ENCODE results near the gene AGAP1. TPM values are rescaled to one million over a fixed set of nuclear protein-coding genes. Genes with fewer than 3 reads are reported as not detected.

Gene AGAP1
- total RNA-seq, 1 donor: 12.3 TPM

DNA sequence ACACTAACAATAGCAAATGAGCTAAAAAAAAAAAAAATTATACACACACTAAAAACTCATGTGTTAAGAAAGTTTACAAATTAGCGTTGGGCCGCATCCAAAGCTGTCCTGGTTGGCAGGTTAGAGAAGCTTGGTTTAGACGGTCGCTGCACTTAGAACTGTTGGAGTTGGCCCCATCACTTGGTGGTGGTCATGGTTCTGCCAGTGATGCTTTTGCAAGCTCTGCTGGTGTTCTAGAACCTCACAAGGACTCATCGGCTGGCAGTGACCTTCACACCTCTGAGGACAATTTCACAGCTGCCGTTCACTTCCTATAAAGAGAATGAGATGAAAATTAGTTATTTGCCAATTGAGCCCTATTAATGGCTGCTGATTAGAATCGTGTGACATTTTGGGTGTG lies 229.0 kb downstream of the AGAP1 start:
- DNase-seq (ENCODE audit: low read depth): no peak
- H3K4me3 ChIP-seq (ENCODE audit: low read depth, low read length): no peak overlapping the region
- TF ChIP-seq, protein P1, sequence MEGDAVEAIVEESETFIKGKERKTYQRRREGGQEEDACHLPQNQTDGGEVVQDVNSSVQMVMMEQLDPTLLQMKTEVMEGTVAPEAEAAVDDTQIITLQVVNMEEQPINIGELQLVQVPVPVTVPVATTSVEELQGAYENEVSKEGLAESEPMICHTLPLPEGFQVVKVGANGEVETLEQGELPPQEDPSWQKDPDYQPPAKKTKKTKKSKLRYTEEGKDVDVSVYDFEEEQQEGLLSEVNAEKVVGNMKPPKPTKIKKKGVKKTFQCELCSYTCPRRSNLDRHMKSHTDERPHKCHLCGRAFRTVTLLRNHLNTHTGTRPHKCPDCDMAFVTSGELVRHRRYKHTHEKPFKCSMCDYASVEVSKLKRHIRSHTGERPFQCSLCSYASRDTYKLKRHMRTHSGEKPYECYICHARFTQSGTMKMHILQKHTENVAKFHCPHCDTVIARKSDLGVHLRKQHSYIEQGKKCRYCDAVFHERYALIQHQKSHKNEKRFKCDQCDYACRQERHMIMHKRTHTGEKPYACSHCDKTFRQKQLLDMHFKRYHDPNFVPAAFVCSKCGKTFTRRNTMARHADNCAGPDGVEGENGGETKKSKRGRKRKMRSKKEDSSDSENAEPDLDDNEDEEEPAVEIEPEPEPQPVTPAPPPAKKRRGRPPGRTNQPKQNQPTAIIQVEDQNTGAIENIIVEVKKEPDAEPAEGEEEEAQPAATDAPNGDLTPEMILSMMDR (IDR thresholded peaks at IDR 0.05; ENCODE audit: insufficient read depth, low read length): no peak

DNA sequence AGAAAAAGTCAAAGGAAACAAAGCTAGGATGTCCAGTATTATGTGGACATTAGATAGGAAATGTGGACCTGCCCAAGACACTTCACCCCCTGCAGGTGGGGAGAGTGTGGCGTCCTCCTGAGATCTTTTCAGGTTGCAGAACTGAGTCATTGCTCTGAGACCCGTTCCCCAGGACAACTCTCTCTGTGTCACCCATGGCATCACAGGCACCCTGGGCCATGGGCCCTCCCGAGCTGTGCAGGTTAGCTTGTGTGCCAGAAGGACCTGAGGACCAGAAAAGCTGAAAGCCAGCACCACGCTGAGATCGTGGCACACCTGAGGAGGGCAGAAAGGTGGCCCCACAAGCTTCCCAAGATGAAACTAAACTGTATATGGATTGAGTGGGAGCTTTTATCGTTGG lies 229.5 kb downstream of the AGAP1 start:
- TF ChIP-seq, protein P1 (IDR thresholded peaks at IDR 0.05; ENCODE audit: insufficient read depth, low read length): no peak
- H3K4me3 ChIP-seq (ENCODE audit: low read depth, low read length): no peak overlapping the region
- DNase-seq (ENCODE audit: low read depth): no peak

DNA sequence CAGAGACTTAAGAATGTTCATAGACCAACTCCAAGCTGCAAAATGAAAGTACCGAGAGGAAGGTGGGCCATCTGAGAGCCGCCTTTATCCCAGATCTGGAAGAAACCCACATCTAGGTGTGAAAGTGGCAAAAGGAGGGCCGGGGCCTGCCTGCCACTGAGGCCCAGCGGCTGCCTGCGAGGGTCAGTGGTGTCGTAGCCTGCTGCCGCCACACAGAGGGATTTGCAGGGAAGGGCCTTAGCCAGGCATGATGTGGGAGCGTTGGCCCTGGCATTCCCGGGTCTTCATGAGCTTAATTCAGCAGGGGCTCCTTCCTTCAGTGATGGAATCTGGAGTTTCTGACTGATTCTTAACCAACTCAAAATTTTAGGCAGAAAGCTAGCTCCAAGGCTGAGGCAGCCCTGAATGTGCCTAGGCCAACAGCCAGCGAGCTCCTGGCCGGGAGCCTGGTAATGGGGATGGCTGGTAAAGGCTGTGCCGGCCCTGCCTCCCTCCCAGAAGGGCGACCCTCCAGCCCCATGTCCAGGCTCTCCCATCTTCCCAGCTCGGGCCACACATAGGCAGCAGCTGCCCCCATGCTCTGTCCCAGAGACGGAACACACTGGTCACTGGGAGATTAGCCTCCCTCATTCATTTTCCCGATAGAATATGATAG lies 230.1 kb downstream of the AGAP1 start:
- DNase-seq (ENCODE audit: low read depth): no peak
- no peak overlapping the region for H3K4me3 ChIP-seq (ENCODE audit: low read depth, low read length)
- TF ChIP-seq, protein P1 (IDR thresholded peaks at IDR 0.05; ENCODE audit: insufficient read depth, low read length): no peak

DNA sequence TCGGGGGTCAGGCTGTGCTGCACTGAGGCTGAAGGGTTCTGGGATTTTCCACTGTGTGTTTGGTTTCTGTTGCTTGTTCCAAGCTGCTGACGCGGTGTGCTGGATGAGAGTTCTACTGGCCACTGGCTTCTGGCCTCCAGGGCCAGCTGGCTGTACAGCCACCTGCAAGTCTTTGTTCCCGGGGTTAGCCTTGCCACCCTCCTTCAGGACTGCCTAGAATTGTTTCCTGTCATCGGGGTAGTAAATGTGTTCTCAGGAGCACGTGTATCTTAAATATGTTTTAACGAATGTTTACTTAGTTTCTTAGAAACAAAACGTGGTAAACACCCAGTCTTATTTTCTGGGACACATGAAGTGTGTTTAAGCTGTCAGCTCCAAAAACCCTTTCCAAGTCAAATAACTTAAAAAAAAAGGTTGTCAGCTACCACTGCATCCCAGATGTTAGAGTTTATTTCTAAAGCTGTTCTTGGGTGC lies 231.2 kb downstream of the AGAP1 start:
- no peak overlapping the region for H3K4me3 ChIP-seq (ENCODE audit: low read depth, low read length)
- peak; percentile 39 for DNase-seq (ENCODE audit: low read depth)
- TF ChIP-seq, protein P1 (IDR thresholded peaks at IDR 0.05; ENCODE audit: insufficient read depth, low read length): no peak

DNA sequence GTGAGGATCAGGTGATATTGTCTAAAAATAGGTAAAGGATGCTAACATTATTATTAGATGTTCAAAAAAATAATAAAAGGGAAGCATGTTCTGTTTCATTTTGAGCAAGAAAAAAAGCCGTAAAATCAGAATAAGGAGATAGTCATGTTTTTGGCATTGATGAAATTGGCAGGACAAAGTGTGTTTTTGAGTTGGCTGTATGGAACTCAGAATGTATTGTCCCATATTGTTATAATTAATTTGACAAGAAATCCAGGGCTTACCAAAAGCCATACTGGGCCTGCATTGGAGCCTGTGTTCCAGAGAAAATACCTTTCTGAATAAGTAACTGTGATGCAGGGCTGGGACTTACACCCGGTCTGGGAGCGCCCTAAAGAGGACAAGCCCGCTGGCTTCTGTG lies 232.0 kb downstream of the AGAP1 start:
- no peak overlapping the region for H3K4me3 ChIP-seq (ENCODE audit: low read depth, low read length)
- TF ChIP-seq, protein P1 (IDR thresholded peaks at IDR 0.05; ENCODE audit: insufficient read depth, low read length): no peak
- no peak for DNase-seq (ENCODE audit: low read depth)

DNA sequence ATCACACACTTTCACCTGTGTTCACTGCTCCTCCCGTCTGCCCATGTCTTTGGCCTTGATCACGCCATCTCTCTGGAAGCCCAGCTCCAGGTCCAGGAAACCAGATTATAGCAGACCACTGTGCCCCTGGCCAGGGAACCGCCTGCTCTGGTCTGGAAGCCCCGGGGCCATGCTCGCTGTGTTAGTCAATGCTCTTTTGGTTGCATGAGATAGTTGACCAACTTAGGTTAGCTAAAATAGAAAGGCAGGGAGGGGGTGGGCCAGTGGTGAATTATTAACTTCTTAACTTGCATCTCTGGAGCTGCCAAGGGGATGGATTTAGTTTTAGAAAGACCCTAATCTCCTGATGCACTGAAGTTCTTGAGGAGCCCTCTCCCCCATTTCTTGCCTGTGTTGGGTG lies 232.7 kb downstream of the AGAP1 start:
- TF ChIP-seq, protein P1 (IDR thresholded peaks at IDR 0.05; ENCODE audit: insufficient read depth, low read length): no peak
- DNase-seq (ENCODE audit: low read depth): no peak
- no peak overlapping the region for H3K4me3 ChIP-seq (ENCODE audit: low read depth, low read length)

DNA sequence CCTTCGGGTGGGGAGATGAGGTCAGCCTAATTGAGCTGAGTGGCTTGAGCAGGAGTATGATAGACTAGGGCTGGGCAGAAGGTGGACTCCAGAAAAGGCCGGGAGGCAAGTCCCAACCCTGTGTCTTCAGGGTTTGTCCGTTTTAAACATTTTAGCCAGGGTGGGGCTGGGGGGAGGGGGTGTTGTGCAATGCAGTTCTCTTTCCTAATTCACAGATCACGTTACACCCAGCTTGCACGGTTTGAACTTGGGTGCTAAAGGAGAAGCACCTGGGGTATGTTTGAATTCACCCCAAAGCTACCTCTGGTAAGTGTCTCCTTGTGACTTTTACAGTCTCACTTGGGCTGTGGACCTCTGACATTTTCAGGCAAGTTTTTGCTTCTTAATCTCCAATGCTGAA lies 233.3 kb downstream of the AGAP1 start:
- no peak overlapping the region for H3K4me3 ChIP-seq (ENCODE audit: low read depth, low read length)
- DNase-seq (ENCODE audit: low read depth): peak; percentile 16
- TF ChIP-seq, protein P1 (IDR thresholded peaks at IDR 0.05; ENCODE audit: insufficient read depth, low read length): no peak
